ENCODE results near the gene CENATAC.
A peak's percentile ranks its signal among the peaks of the same experiment; 100 is the strongest.

- TF ChIP-seq CTCF (conservative IDR thresholded peaks at IDR 0.05 in 1 of 2, IDR thresholded peaks at IDR 0.05 in 1 of 2; ENCODE audit: low read depth in 1 of 2, low read length in 2 of 2) (peak; percentile 13 to 33), EZH2 (IDR thresholded peaks at IDR 0.05; ENCODE audit: low read length, missing control alignments) (no peak)
These were observed 862 bp upstream of the CENATAC start for GRCh38 chr11:118996926-118997626.
